VCaP (cell line): ENCODE data around the gene CFAP61.

Source experiments
- H3K27ac ChIP-seq: fragments of 450-650 bp; 2 replicates; pipeline ENCODE4 v1.5.1; 2017
- TF ChIP-seq, protein P1 (sequence below): fragments of 450-650 bp; conservative IDR thresholded peaks from 2 replicates; pipeline ENCODE4 v1.5.1; 2017; ENCODE audit warnings: mild to moderate bottlenecking, moderate library complexity

CFAP61 gene

DNA sequence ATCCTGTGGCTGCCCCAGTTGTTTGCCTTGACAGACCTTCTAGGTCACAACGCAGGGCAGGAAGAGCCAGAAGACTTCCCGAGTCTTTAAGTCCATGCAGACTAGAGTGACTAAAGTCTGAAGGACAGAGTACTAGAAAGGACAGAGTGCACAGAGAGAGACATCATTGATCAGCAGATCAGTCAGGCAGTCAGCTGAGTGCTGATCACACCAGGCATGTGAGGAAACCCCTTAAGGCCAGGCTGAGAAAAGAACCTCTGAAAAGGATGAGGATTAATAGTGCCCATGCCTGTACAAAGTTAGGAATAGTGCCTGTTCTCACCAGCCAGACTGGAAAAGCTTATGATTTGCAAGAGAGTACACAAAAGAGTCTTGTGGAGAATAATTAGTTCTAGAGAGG, 91.3 kb downstream of the CFAP61 start:
- peak overlapping the region; percentile 48 for H3K27ac ChIP-seq
- TF ChIP-seq, protein P1, sequence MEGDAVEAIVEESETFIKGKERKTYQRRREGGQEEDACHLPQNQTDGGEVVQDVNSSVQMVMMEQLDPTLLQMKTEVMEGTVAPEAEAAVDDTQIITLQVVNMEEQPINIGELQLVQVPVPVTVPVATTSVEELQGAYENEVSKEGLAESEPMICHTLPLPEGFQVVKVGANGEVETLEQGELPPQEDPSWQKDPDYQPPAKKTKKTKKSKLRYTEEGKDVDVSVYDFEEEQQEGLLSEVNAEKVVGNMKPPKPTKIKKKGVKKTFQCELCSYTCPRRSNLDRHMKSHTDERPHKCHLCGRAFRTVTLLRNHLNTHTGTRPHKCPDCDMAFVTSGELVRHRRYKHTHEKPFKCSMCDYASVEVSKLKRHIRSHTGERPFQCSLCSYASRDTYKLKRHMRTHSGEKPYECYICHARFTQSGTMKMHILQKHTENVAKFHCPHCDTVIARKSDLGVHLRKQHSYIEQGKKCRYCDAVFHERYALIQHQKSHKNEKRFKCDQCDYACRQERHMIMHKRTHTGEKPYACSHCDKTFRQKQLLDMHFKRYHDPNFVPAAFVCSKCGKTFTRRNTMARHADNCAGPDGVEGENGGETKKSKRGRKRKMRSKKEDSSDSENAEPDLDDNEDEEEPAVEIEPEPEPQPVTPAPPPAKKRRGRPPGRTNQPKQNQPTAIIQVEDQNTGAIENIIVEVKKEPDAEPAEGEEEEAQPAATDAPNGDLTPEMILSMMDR, result no peak

DNA sequence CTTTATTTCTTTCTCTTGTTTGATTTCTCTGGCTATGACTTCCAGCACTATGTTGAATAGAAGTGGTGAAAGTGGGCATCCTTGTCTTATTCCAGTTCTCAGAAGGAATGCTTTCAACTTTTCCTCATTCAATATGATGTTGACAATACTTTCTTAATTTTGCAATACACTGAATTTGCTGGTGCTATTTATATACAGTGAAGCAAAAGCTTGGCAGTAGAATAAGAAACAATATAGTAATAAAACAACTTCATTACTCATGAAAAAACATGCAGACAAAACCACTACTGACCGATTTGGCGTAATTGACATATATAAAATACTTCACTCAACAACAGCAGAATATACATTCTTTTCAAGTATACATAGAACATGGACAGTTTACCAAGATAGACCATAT, 96.4 kb downstream of the CFAP61 start:
- no peak overlapping the region for H3K27ac ChIP-seq
- TF ChIP-seq, protein P1, result no peak

DNA sequence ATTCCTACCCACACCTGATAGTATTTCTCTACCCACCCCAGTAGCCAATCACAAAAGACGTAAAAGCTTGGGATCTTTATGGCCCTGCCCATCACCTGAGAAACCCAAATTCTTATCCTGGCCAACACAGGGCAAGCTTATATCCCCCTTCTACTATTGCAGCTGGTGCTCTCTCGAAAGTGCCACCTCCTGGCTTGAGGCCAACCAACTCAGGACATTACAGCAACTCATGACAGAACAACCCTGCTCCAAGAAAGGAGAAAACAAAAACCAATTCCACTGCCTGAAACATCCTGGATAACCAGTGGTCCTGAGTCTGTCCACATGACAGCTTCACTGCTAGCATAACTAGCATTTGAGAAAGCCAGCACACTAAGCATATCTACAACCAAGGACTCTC, 97.9 kb downstream of the CFAP61 start:
- H3K27ac ChIP-seq, result no peak overlapping the region
- TF ChIP-seq, protein P1, result no peak

DNA sequence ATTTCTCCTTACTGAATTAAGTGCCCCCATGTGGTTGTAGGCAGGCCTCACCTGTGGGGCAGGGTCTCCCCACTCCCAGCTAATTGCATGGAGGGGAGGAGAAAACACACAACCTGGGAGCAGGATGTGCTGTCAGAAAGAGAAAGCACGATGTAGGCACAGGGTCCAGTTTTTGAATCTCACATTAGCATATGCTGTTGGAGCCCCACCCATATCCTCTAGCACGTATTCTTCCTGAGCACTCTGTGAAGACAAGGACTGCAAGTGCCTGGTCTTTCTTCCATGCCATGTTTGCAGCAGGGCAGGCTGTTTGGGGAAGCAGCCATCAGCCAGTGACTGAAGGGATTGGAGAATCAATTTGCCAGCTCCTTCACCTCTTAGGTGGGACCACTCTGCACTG, 108.2 kb downstream of the CFAP61 start:
- no peak overlapping the region for H3K27ac ChIP-seq
- TF ChIP-seq, protein P1, result no peak

DNA sequence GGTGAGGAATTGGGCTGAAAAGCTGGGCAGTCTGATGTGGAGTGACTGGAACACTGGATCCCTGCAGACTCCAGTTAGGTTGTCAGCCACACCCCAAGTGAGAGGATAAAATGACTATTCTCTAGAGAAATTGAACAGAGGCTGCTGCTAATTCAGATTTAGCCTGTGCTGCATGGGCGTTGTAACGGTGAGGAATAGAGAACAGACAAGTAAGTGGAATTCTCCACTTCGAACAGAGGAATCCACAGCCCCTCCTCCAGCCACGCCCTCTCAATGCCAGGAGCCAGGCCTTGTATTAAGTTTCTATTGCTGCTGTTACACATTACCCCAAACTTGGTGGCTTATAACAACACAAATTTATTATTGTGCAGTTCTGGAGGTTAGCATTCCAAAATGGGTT, 109.3 kb downstream of the CFAP61 start:
- TF ChIP-seq, protein P1, result no peak
- H3K27ac ChIP-seq, result no peak overlapping the region

DNA sequence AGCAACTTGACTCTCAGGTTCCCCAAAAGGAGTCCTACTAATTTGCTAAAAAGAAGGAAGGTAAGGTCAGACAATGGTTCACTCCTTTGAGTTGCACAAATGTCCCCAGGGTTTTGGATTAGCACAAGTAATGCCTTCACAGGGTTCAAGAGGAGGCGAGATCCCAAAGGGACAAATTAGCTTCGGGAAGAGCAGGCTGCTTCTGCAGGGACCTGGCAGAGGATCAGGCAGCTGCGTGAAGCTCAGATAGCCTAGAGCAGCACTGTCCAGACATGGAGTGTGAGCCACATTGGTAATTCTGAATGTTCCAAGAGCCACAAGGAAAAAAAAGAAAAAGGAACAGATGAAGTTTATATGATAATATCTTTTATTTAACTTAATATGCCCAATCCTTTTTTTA, 115.4 kb downstream of the CFAP61 start:
- no peak overlapping the region for H3K27ac ChIP-seq
- TF ChIP-seq, protein P1, result no peak

DNA sequence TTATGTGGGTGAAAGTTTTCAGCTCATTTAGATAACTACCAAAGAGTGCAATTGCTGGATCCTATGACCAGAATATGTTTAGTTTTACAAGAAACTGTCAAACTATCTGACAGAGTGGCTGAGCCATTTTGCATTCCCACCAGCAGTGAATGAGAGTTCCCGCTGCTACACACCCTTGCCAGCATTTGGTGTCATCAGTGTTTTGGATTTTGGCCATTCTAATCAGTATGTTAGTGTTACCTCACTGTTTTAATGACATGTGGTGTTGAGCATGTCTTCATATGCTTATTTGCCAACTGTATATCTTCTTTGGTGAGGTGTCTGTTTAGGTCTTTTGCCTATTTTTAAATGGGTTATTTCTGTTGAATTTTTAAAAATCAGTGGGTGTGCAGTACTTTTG, 120.9 kb downstream of the CFAP61 start:
- TF ChIP-seq, protein P1, result no peak
- no peak overlapping the region for H3K27ac ChIP-seq
